Hepatocyte (in vitro differentiated cells): Measurements from ENCODE around the gene CFTR.

ENCODE experiments used
- CTCF ChIP-seq: fragments of 200-600 bp; sonication (generic); IDR thresholded peaks from 2 replicates; pipeline ENCODE4 v1.5.1; 2016; ENCODE audit warnings: antibody characterized with exemption, mild to moderate bottlenecking; ENCODE audit not compliant: poor library complexity
- EZH2phosphoT487 ChIP-seq: fragments of 200-600 bp; sonication (generic); IDR thresholded peaks from one replicate; pipeline ENCODE4 v1.6.1; 2018; ENCODE audit warnings: antibody characterized with exemption, mild to moderate bottlenecking, low read depth, moderate library complexity; ENCODE audit not compliant: unreplicated experiment, severe bottlenecking

DNA sequence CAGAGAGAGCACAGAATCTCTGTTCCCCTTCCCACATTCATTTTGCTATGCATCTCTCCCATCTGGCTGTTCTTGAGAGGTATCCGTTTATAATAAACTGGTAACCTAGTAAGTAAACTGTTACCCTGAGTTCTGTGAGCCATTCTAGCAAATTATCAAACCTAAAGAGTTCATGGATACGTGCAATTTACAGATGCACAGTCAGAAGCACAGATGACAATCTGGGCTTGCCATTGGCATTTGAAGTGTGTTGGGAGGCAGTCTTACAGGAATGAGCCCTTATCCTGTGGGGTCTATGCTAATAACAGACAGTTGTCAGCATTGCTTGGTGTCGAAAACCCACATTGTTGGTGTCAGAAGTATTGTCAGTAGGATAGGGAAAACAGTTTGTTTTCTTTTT, 151.8 kb downstream of the CFTR start:
- TF ChIP-seq CTCF (no peak), EZH2phosphoT487 (no peak)
